Measurements from ENCODE around the gene BEGAIN. TPM values are rescaled to one million over a fixed set of nuclear protein-coding genes. Genes with fewer than 3 reads are reported as not detected.

BEGAIN gene
- total RNA-seq, 4 donors from 2014 or later, result 0.25 to 2.2 (median 1.6) TPM

DNA sequence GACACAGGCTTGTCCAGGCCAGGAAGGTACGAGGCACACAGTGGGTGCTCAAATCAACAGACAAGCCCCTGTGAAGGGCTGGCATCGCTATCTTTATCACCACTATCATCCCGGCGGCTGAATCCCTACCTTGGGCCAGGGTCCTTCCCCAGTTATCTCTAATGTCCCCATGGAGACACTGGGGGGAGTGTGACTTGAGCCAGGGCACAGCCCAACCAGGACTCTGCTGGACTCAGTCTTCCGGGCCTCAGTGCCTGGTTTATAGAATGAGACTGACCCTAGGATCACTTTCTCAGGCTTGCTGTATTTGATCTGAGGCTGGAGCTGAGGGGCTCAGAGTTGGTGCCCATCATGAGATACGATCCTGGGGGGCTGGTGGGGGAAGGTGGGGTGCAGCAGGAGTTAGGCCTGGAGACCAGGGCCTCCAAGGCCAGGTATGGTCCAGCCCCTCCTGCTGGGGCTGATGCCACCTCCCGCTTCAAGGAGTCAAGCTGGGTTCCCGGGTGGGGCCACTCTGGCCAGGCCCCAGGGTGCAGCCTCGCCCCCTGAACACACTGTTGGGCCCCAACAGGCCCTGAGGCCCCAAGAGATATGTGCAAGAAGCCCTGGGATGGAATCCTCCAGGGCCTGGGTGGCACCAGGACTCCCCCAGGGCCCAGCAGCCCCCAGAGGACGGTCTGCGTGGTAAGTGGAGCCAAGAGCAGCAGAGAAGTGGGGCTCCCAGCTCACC, 11.8 kb downstream of the BEGAIN start:
- no peak for DNase-seq (ENCODE audit: low spot score in 2 of 2)
- TF ChIP-seq, protein P1, sequence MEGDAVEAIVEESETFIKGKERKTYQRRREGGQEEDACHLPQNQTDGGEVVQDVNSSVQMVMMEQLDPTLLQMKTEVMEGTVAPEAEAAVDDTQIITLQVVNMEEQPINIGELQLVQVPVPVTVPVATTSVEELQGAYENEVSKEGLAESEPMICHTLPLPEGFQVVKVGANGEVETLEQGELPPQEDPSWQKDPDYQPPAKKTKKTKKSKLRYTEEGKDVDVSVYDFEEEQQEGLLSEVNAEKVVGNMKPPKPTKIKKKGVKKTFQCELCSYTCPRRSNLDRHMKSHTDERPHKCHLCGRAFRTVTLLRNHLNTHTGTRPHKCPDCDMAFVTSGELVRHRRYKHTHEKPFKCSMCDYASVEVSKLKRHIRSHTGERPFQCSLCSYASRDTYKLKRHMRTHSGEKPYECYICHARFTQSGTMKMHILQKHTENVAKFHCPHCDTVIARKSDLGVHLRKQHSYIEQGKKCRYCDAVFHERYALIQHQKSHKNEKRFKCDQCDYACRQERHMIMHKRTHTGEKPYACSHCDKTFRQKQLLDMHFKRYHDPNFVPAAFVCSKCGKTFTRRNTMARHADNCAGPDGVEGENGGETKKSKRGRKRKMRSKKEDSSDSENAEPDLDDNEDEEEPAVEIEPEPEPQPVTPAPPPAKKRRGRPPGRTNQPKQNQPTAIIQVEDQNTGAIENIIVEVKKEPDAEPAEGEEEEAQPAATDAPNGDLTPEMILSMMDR (IDR thresholded peaks at IDR 0.05), result no peak
- TF ChIP-seq POLR2A (IDR thresholded peaks at IDR 0.05), result no peak
- H3K4me3 ChIP-seq (ENCODE audit: low read depth, poor library complexity, severe bottlenecking), result no peak overlapping the region
- intact Hi-C loops (cut with DNase I; ENCODE audit: low total_unique reads), result no loop called here
- WGBS, 2 donors, result 82 to 83% methylated on average over 11 of the region's 11 CpGs

DNA sequence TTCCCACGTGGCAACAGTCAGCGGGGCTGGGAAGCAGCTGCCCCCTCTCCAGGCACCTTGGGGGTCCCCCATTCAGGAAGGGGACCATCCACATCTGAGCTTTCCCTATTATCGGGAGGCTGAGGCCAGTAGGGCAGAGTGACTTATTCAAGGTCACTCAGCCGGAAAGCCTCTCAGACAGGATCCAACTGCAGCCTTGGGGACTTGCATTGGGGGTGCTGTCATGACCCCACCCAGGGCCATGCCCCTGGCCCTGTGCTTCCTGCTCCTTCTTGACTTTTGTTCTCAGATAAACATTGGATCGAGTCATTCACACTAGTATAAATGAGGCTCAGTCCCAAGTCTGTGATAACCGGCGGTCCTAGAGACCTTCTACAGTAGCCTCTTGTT, 12.6 kb downstream of the BEGAIN start:
- no peak for DNase-seq (ENCODE audit: low spot score in 2 of 2)
- 74 to 76% methylated on average over 7 of the region's 7 CpGs for WGBS, 2 donors
- intact Hi-C loops (cut with DNase I; ENCODE audit: low total_unique reads), result no loop called here

DNA sequence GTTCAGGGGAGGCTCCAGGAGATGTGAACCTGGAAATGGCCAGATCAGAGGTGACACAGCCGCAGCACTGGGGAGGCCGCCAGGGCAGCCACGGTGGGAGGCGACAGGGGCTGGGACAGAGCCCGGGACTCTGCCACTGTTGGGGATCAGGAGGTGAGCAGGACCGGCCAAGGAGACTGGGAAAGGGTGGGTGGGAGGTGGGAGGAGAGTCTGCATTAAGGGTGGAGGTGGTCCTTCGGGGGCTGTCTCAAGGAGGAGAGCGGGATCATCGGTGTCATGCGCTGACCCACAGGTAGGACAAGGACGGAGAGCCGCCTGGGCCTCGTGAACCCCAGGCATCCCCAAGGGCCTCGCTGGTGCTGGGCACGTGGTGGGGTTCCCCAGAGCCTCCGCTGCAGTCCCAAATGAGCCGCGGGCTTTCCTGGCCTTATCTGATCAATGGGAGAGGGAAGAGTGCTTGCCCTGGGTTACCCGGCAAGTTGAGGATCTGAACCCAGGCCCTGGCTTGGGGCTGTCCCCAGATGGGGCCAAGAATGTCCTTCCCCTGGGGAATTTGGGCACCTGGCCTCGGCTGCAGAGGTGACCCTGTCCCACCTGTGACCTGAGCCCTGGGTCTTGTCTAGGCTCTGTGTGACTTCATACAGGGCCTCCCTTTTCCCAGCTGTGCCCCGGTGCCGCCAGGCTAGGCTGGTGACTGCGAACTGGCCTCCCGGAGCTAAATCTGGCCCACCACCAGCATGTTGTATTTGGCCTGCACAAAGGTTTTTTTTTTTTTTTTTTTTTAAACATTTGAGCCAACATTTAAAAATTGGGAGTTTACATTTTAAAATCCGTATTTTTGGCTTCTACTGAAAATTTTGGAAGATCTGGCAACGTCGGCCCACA, 13.2 kb downstream of the BEGAIN start:
- intact Hi-C loops (cut with DNase I; ENCODE audit: low total_unique reads), result no loop called here
- WGBS, 2 donors, result 79 to 80% methylated on average over 26 to 27 of the region's 27 CpGs
- no peak overlapping the region for H3K4me3 ChIP-seq (ENCODE audit: low read depth, poor library complexity, severe bottlenecking)
- DNase-seq (ENCODE audit: low spot score in 2 of 2), result no peak
- TF ChIP-seq POLR2A (IDR thresholded peaks at IDR 0.05), result no peak
- TF ChIP-seq, protein P1 (IDR thresholded peaks at IDR 0.05), result no peak

More for the DNA sequence above, 12.6 kb downstream of the BEGAIN start:
- H3K4me3 ChIP-seq (ENCODE audit: low read depth, poor library complexity, severe bottlenecking), result no peak overlapping the region
- TF ChIP-seq, protein P1 (IDR thresholded peaks at IDR 0.05), result no peak
- no peak for TF ChIP-seq POLR2A (IDR thresholded peaks at IDR 0.05)

DNA sequence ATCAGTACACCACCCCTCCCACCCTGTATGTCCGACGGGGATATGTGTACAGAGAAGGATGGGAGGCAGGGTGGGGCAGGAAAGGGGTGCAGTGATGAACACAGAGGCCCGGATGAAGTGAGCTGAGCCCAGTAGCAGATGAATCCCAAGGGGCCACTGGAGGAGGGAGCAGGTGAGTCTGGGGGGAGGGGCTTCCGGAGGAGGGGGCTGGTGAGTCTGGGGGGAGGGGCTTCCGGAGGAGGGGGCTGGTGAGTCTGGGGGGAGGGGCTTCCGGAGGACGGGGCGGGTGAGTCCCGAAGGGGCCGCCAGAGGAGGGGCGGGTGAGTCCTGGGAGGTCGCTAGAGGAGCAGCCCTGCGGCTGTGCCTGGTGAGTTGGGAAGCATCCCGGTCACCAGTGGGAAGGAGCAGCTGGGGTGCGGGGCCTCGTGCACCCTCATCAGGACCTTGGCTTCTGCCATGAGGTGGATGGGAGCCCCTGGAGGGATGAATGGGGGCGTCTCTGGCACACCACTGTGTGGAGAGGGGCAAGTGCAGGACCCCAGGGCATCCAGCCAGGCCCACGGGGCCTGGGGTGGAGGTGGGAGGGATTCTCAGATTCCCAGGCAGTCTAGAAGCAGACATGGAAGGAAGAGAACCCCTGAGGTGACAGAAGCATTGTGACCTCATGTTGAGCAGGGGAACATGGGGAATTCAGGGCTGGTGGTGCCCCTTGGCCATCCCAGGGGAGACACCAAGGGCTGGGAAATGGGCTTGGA, 14.0 kb downstream of the BEGAIN start:
- H3K4me3 ChIP-seq (ENCODE audit: low read depth, poor library complexity, severe bottlenecking), result no peak overlapping the region
- DNase-seq (ENCODE audit: low spot score in 2 of 2), result no peak
- TF ChIP-seq, protein P1 (IDR thresholded peaks at IDR 0.05), result no peak
- no peak for TF ChIP-seq POLR2A (IDR thresholded peaks at IDR 0.05)
- 18 to 19% methylated on average over 17 of the region's 18 CpGs for WGBS, 2 donors
- intact Hi-C loops (cut with DNase I; ENCODE audit: low total_unique reads), result no loop called here

DNA sequence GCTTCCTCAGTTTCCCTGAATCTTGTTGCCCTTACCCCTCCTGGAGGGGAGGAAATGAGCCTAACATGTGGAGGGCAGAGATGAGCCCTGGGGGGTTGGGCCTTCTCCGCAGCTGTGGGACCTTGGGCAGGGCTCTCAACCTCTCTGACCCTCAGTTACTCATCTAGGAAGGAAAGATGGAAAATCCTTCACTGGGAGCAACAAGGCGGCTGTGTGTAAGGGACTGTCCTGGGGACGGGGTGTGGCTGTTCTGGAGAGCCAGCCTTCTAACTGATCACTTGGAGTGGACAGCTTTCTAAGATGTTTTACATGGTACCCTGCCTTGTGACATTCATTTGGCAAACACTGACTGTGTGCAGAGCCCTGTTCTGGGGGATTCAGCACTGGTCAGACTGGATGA, 14.7 kb downstream of the BEGAIN start:
- no peak for DNase-seq (ENCODE audit: low spot score in 2 of 2)
- no peak for TF ChIP-seq POLR2A (IDR thresholded peaks at IDR 0.05)
- TF ChIP-seq, protein P1 (IDR thresholded peaks at IDR 0.05), result no peak
- intact Hi-C loops (cut with DNase I; ENCODE audit: low total_unique reads), result no loop called here
- WGBS, 2 donors, result 62 to 67% methylated on average over 3 of the region's 3 CpGs
- no peak overlapping the region for H3K4me3 ChIP-seq (ENCODE audit: low read depth, poor library complexity, severe bottlenecking)
